Measurements from ENCODE around the gene SMARCD2. TPM values are rescaled to one million over a fixed set of nuclear protein-coding genes. Genes with fewer than 3 reads are reported as not detected.

Gene SMARCD2
- 52.0 to 62.8 TPM (median 57.0 TPM) in 5 replicates for total RNA-seq (2022; extraction: Qiagen RNA extraction)

GRCh38 chr17:63842540-63843386, at the start of gene SMARCD2:
TSS of gene SMARCD2 (minus strand) at chr17:63842685. CDS start at chr17:63842674, 11 bp downstream.

GRCh38 chr17:63881935-63882601, 39.6 kb upstream of the SMARCD2 start, which contains the start of gene GH2:
TSS of gene GH2 (minus strand) at chr17:63881944. CDS start at chr17:63881801, 143 bp downstream.

GRCh38 chr17:63873577-63873976, 31.1 kb upstream of the SMARCD2 start, which contains the start of gene CSH2:
TSS of gene CSH2 (minus strand) at chr17:63873677. CDS start at chr17:63873614, 63 bp downstream.

GRCh38 chr17:63827002-63827800, 15.3 kb downstream of the SMARCD2 start, which contains the start of the genes FTSJ3 and PSMC5:
TSS of gene FTSJ3 (minus strand) at chr17:63827663. CDS start at chr17:63826902, 761 bp downstream.
TSS of gene PSMC5 (plus strand) at chr17:63827431. CDS start at chr17:63827491, 60 bp downstream.

Other genes starting within 250 kb of the SMARCD2 start
- gene TACO1, start 241.8 kb downstream of the SMARCD2 start, total RNA-seq (2022; extraction: Qiagen RNA extraction) = 53.8 to 55.4 TPM (median 54.8 TPM) in 5 replicates
- 14.1 to 18.4 TPM (median 17.2 TPM) in 5 replicates for gene MAP3K3, start 220.3 kb downstream of the SMARCD2 start, total RNA-seq (2022; extraction: Qiagen RNA extraction)
- gene LIMD2, start 142.6 kb downstream of the SMARCD2 start, total RNA-seq (2022; extraction: Qiagen RNA extraction) = 8.7 to 14.4 TPM (median 10.6 TPM) in 5 replicates
- gene STRADA, start 100.9 kb downstream of the SMARCD2 start, total RNA-seq (2022; extraction: Qiagen RNA extraction) = 25.0 to 27.0 TPM (median 25.6 TPM) in 5 replicates
- 87.8 to 128 TPM (median 97.8 TPM) in 5 replicates for gene CCDC47, start 69.1 kb downstream of the SMARCD2 start, total RNA-seq (2022; extraction: Qiagen RNA extraction)
- 92.8 to 104 TPM (median 95.6 TPM) in 5 replicates for gene DDX42, start 68.5 kb downstream of the SMARCD2 start, total RNA-seq (2022; extraction: Qiagen RNA extraction)
- gene PSMC5, start 15.3 kb downstream of the SMARCD2 start, total RNA-seq (2022; extraction: Qiagen RNA extraction) = 197 to 251 TPM (median 212 TPM) in 5 replicates
- gene FTSJ3, start 15.0 kb downstream of the SMARCD2 start, total RNA-seq (2022; extraction: Qiagen RNA extraction) = 48.7 to 58.6 TPM (median 53.9 TPM) in 5 replicates
- gene CSH2, start 31.0 kb upstream of the SMARCD2 start, total RNA-seq (2022; extraction: Qiagen RNA extraction) = not detected in 5 replicates
- gene GH2, start 39.3 kb upstream of the SMARCD2 start, total RNA-seq (2022; extraction: Qiagen RNA extraction) = not detected in 5 replicates
- gene CSH1, start 53.9 kb upstream of the SMARCD2 start, total RNA-seq (2022; extraction: Qiagen RNA extraction) = not detected in 5 replicates
- not detected in 5 replicates for gene CSHL1, start 68.6 kb upstream of the SMARCD2 start, total RNA-seq (2022; extraction: Qiagen RNA extraction)
- gene GH1, start 76.2 kb upstream of the SMARCD2 start, total RNA-seq (2022; extraction: Qiagen RNA extraction) = not detected in 5 replicates
- 0.16 TPM in 1 of 5 replicates, not detected in the others for gene CD79B, start 89.6 kb upstream of the SMARCD2 start, total RNA-seq (2022; extraction: Qiagen RNA extraction)
- gene SCN4A, start 130.2 kb upstream of the SMARCD2 start, total RNA-seq (2022; extraction: Qiagen RNA extraction) = 0.02 to 0.20 TPM (median 0.05 TPM) in 5 replicates
- gene PRR29, start 155.7 kb upstream of the SMARCD2 start, total RNA-seq (2022; extraction: Qiagen RNA extraction) = 0.55 to 1.2 TPM (median 0.66 TPM) in 5 replicates
- gene ICAM2, start 177.9 kb upstream of the SMARCD2 start, total RNA-seq (2022; extraction: Qiagen RNA extraction) = not detected in 5 replicates

Data from A549 treated with Mapracorat at 1 μM for 4 hours (cell line).